Measurements from ENCODE around the gene CCNJ.

GRCh38 chr10:96073722-96074121, 30.3 kb downstream of the CCNJ start:
- TF ChIP-seq DEAF1 (CRISPR knock-in tag; IDR thresholded peaks at IDR 0.05) (no peak), ZFP1 (CRISPR knock-in tag; IDR thresholded peaks at IDR 0.05) (no peak), EP300 (IDR thresholded peaks at IDR 0.05; ENCODE audit: low read length) (no peak), CTCF (IDR thresholded peaks at IDR 0.05 in 2 of 3, conservative IDR thresholded peaks at IDR 0.05 in 1 of 3; ENCODE audit: insufficient read depth in 2 of 3, low read depth in 1 of 3, low read length in 3 of 3) (no peak), RAD21 (CRISPR knock-in tag; conservative IDR thresholded peaks at IDR 0.05 in 1 of 2, IDR thresholded peaks at IDR 0.05 in 1 of 2) (no peak), FIP1L1 (IDR thresholded peaks at IDR 0.05; ENCODE audit: low read depth, low read length, poor library complexity, severe bottlenecking) (no peak), RB1 (IDR thresholded peaks at IDR 0.05; ENCODE audit: low read depth) (no peak), TCFL5 (CRISPR knock-in tag; conservative IDR thresholded peaks at IDR 0.05) (no peak), ZFX (CRISPR knock-in tag; IDR thresholded peaks at IDR 0.05) (no peak), MEF2A (IDR thresholded peaks at IDR 0.05; ENCODE audit: control insufficient read depth, low read depth, low read length) (no peak), MAFK (IDR thresholded peaks at IDR 0.05; ENCODE audit: low read length) (no peak)

Data from K562 (cell line).